ENCODE data around the gene GALNTL6. TPM values are rescaled to one million over a fixed set of nuclear protein-coding genes. Genes with fewer than 3 reads are reported as not detected.

Gene GALNTL6
- total and polyA plus RNA-seq, 2 donors (not counting 1 experiment from before 2014, with no cell fraction given), result 0.99 to 1.1 TPM

DNA sequence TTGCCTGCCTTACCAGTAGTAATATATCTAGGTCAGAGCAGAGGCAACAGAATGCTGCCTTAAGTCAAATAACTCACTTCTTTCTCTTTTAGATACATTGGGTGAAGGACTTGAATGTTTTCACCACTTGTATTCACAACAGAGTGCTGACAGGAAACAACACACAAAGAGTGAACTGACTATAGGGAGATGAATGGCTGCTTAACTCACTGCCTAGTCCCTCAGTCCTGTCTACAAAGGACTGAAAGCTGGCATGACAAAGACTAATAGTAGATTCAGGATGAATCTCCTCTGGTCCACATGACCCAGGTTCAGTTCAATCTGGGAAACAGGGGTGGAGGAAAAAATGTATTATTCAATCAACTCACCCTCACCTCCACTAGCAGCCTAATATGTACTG lies 134.2 kb downstream of the GALNTL6 start:
- no peak overlapping the region for H3K27ac ChIP-seq (ENCODE audit: low read length in 2 of 2)
- intact Hi-C loops (cut with micrococcal nuclease), result no loop called here
- no peaks in the 10 kb centered on the region for H3K9me3 ChIP-seq (ENCODE audit: control extremely low read depth in 1 of 3, control insufficient read depth in 2 of 3, insufficient read depth in 1 of 3, low read length in 2 of 3)
- no peaks in the 10 kb centered on the region for H3K4me1 ChIP-seq (ENCODE audit: control insufficient read depth in 2 of 2, insufficient read depth in 2 of 2, low read length in 2 of 2)
- no peaks in the 10 kb centered on the region for H3K27me3 ChIP-seq (replicated peaks in 1 of 4; ENCODE audit: control extremely low read depth in 1 of 4, control insufficient read depth in 3 of 4, insufficient read depth in 4 of 4, low read length in 3 of 4)
- no peak for ATAC-seq (ENCODE audit: low read depth)
- CTCF ChIA-PET, result no interaction called here
- Mint-ChIP-seq H3K4me1 (no peaks in the 10 kb centered on the region), H3K27me3 (no peaks in the 10 kb centered on the region), H3K9me3 (ENCODE audit: insufficient read depth) (no peaks in the 10 kb centered on the region), H3K4me3 (no peak overlapping the region), H3K27ac (no peak overlapping the region)
- POLR2A ChIA-PET, result no interaction called here
- no peak overlapping the region for H3K9ac ChIP-seq (ENCODE audit: low read length)
- H2AFZ ChIP-seq (ENCODE audit: insufficient read depth, low read depth, low read length, poor library complexity, severe bottlenecking), result no peak overlapping the region
- no peaks in the 10 kb centered on the region for H3K79me2 ChIP-seq (ENCODE audit: control insufficient read depth, insufficient read depth, low read length)
- no peak overlapping the region for H3K4me2 ChIP-seq (replicated peaks; ENCODE audit: low read depth, low read length, poor library complexity, severe bottlenecking)
- TF ChIP-seq CTCF (IDR thresholded peaks at IDR 0.05) (no peak), EZH2 (IDR thresholded peaks at IDR 0.05; ENCODE audit: borderline replicate concordance, insufficient read depth, low read depth, low read length, poor library complexity, severe bottlenecking) (no peak)
- H3K36me3 ChIP-seq (replicated peaks in 1 of 2; ENCODE audit: control extremely low read depth in 1 of 2, control insufficient read depth in 1 of 2, extremely low read depth in 1 of 2, insufficient read depth in 2 of 2, low read length in 1 of 2), result no peaks in the 10 kb centered on the region
- DNase-seq, result no peak
- H3K4me3 ChIP-seq (ENCODE audit: control extremely low read depth in 1 of 5, extremely low read depth in 1 of 5, insufficient read depth in 1 of 5, low read depth in 2 of 5, low read length in 4 of 5), result no peak overlapping the region
- no peaks in the 10 kb centered on the region for H4K20me1 ChIP-seq (ENCODE audit: control insufficient read depth, insufficient read depth, low read length, poor library complexity, severe bottlenecking)

DNA sequence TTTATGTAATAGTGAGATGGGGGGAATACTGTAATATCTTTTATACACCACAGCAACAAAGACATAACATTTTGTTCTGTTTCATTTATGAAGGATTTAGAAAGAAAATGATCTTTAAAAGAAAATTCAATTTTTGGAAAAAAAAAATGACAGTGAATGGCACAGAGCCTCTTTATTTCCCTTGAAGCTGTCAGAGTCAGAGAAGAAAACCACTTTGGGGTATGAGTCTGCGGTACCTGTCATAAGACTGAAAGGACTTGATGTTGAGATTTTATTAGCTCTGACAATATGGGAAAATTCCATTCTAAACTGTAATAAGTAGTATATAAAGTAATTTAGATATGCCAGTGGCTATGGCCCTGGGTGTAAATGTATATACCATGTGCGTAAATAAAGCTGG lies 134.8 kb downstream of the GALNTL6 start:
- no peak for ATAC-seq (ENCODE audit: low read depth)
- no peaks in the 10 kb centered on the region for H3K4me1 Mint-ChIP-seq
- H3K36me3 ChIP-seq (replicated peaks in 1 of 2; ENCODE audit: control extremely low read depth in 1 of 2, control insufficient read depth in 1 of 2, extremely low read depth in 1 of 2, insufficient read depth in 2 of 2, low read length in 1 of 2), result no peaks in the 10 kb centered on the region
- ChIA-PET POLR2A (no interaction called here), CTCF (no interaction called here)
- no peak overlapping the region for H3K4me3 ChIP-seq (ENCODE audit: control extremely low read depth in 1 of 5, extremely low read depth in 1 of 5, insufficient read depth in 1 of 5, low read depth in 2 of 5, low read length in 4 of 5)
- no peaks in the 10 kb centered on the region for H3K27me3 Mint-ChIP-seq
- WGBS (ENCODE audit: insufficient coverage), result no CpG with 5 or more reads among the region's 2 CpGs
- no peak overlapping the region for H3K9ac ChIP-seq (ENCODE audit: low read length)
- no peak overlapping the region for H2AFZ ChIP-seq (ENCODE audit: insufficient read depth, low read depth, low read length, poor library complexity, severe bottlenecking)
- no peaks in the 10 kb centered on the region for H3K79me2 ChIP-seq (ENCODE audit: control insufficient read depth, insufficient read depth, low read length)
- H3K4me1 ChIP-seq (ENCODE audit: control insufficient read depth in 2 of 2, insufficient read depth in 2 of 2, low read length in 2 of 2), result no peaks in the 10 kb centered on the region
- TF ChIP-seq CTCF (IDR thresholded peaks at IDR 0.05), result no peak
- TF ChIP-seq EZH2 (IDR thresholded peaks at IDR 0.05; ENCODE audit: borderline replicate concordance, insufficient read depth, low read depth, low read length, poor library complexity, severe bottlenecking), result no peak
- H3K4me3 Mint-ChIP-seq, result no peak overlapping the region
- no peak overlapping the region for H3K4me2 ChIP-seq (replicated peaks; ENCODE audit: low read depth, low read length, poor library complexity, severe bottlenecking)
- H3K27ac Mint-ChIP-seq, result no peak overlapping the region
- no peaks in the 10 kb centered on the region for H3K9me3 Mint-ChIP-seq (ENCODE audit: insufficient read depth)
- H4K20me1 ChIP-seq (ENCODE audit: control insufficient read depth, insufficient read depth, low read length, poor library complexity, severe bottlenecking), result no peaks in the 10 kb centered on the region
- no peaks in the 10 kb centered on the region for H3K27me3 ChIP-seq (replicated peaks in 1 of 4; ENCODE audit: control extremely low read depth in 1 of 4, control insufficient read depth in 3 of 4, insufficient read depth in 4 of 4, low read length in 3 of 4)
- H3K9me3 ChIP-seq (ENCODE audit: control extremely low read depth in 1 of 3, control insufficient read depth in 2 of 3, insufficient read depth in 1 of 3, low read length in 2 of 3), result no peaks in the 10 kb centered on the region
- DNase-seq, result no peak
- intact Hi-C loops (cut with micrococcal nuclease), result no loop called here
- no peak overlapping the region for H3K27ac ChIP-seq (ENCODE audit: low read length in 2 of 2)
